Measurements from ENCODE around the gene SLC25A48. TPM values are rescaled to one million over a fixed set of nuclear protein-coding genes. Genes with fewer than 3 reads are reported as not detected.

The SLC25A48 gene
- total RNA-seq, 2 experiments from 2014 or later: not detected

GRCh38 chr5:135839566-135839965, 5.1 kb downstream of the SLC25A48 start:
- ChIA-PET CTCF (no interaction called here), POLR2A (no interaction called here)
- no peak for TF ChIP-seq CTCF (IDR thresholded peaks at IDR 0.05)
- peaks cover 48% of the 10 kb centered on the region for H3K27me3 Mint-ChIP-seq
- no peaks in the 10 kb centered on the region for H3K4me1 Mint-ChIP-seq (ENCODE audit: low read depth)
- DNase-seq: no peak
- H3K4me3 Mint-ChIP-seq: no peak overlapping the region
- Histone ChIP-seq H3K4me3 (ENCODE audit: low read length) (no peak overlapping the region), H3K4me1 (ENCODE audit: insufficient read depth, low read length) (peaks cover under 1% of the 10 kb centered on the region), H3K36me3 (ENCODE audit: insufficient read depth, low read length) (no peaks in the 10 kb centered on the region), H3K27me3 (ENCODE audit: control insufficient read depth in 1 of 2, insufficient read depth in 2 of 2, low read length in 2 of 2) (peaks cover 10 to 22% of the 10 kb centered on the region in 2 experiments), H3K9me3 (ENCODE audit: control insufficient read depth in 1 of 2, insufficient read depth in 1 of 2, low read length in 2 of 2) (peaks cover 3 to 19% of the 10 kb centered on the region in 2 experiments), H3K27ac (ENCODE audit: low read depth in 1 of 2, low read length in 2 of 2) (no peak overlapping the region)
- no peaks in the 10 kb centered on the region for H3K36me3 Mint-ChIP-seq (ENCODE audit: low read depth)
- no peak for ATAC-seq (ENCODE audit: poor library complexity)
- H3K9me3 Mint-ChIP-seq: no peaks in the 10 kb centered on the region
- no peak overlapping the region for H3K27ac Mint-ChIP-seq
- intact Hi-C loops (cut with DNase I, micrococcal nuclease): no loop called here

- Histone ChIP-seq H3K36me3 (ENCODE audit: insufficient read depth, low read length) (no peaks in the 10 kb centered on the region), H3K27ac (ENCODE audit: low read depth in 1 of 2, low read length in 2 of 2) (no peak overlapping the region), H3K4me3 (ENCODE audit: low read length) (no peak overlapping the region), H3K27me3 (ENCODE audit: control insufficient read depth in 1 of 2, insufficient read depth in 2 of 2, low read length in 2 of 2) (peaks cover 10 to 11% of the 10 kb centered on the region in 2 experiments), H3K9me3 (ENCODE audit: control insufficient read depth in 1 of 2, insufficient read depth in 1 of 2, low read length in 2 of 2) (peaks cover 3 to 7% of the 10 kb centered on the region in 2 experiments), H3K4me1 (ENCODE audit: insufficient read depth, low read length) (no peaks in the 10 kb centered on the region)
- DNase-seq: no peak
- intact Hi-C loops (cut with DNase I, micrococcal nuclease): no loop called here
- Mint-ChIP-seq H3K36me3 (ENCODE audit: low read depth) (no peaks in the 10 kb centered on the region), H3K4me1 (ENCODE audit: low read depth) (no peaks in the 10 kb centered on the region), H3K9me3 (no peaks in the 10 kb centered on the region), H3K4me3 (no peak overlapping the region), H3K27ac (no peak overlapping the region), H3K27me3 (peaks cover 54% of the 10 kb centered on the region)
- TF ChIP-seq CTCF (IDR thresholded peaks at IDR 0.05): no peak
- CTCF ChIA-PET: no interaction called here
- POLR2A ChIA-PET: no interaction called here
- ATAC-seq (ENCODE audit: poor library complexity): no peak
Observed at GRCh38 chr5:135840959-135841358, 6.5 kb downstream of the SLC25A48 start.

GRCh38 chr5:135842737-135843136, 8.3 kb downstream of the SLC25A48 start:
- no peaks in the 10 kb centered on the region for H3K4me1 Mint-ChIP-seq (ENCODE audit: low read depth)
- Histone ChIP-seq H3K4me1 (ENCODE audit: insufficient read depth, low read length) (no peaks in the 10 kb centered on the region), H3K9me3 (ENCODE audit: control insufficient read depth in 1 of 2, insufficient read depth in 1 of 2, low read length in 2 of 2) (peaks cover 3 to 7% of the 10 kb centered on the region in 2 experiments), H3K4me3 (ENCODE audit: low read length) (no peak overlapping the region), H3K27ac (ENCODE audit: low read depth in 1 of 2, low read length in 2 of 2) (no peak overlapping the region), H3K36me3 (ENCODE audit: insufficient read depth, low read length) (no peaks in the 10 kb centered on the region), H3K27me3 (ENCODE audit: control insufficient read depth in 1 of 2, insufficient read depth in 2 of 2, low read length in 2 of 2) (peaks cover 7 to 10% of the 10 kb centered on the region in 2 experiments)
- no peak overlapping the region for H3K4me3 Mint-ChIP-seq
- H3K27ac Mint-ChIP-seq: no peak overlapping the region
- no peak for ATAC-seq (ENCODE audit: poor library complexity)
- no peaks in the 10 kb centered on the region for H3K9me3 Mint-ChIP-seq
- H3K36me3 Mint-ChIP-seq (ENCODE audit: low read depth): no peaks in the 10 kb centered on the region
- no peak for DNase-seq
- CTCF ChIA-PET: no interaction called here
- POLR2A ChIA-PET: no interaction called here
- intact Hi-C loops (cut with DNase I, micrococcal nuclease): no loop called here
- TF ChIP-seq CTCF (IDR thresholded peaks at IDR 0.05): no peak
- peaks cover 39% of the 10 kb centered on the region for H3K27me3 Mint-ChIP-seq
